Spleen (tissue), 7 donors: ENCODE data around the gene UVSSA.

Experiments used
- POLR2A ChIP-seq, 3 donors: fragments of 450-650 bp; IDR thresholded peaks; one replicate each; pipeline ENCODE4 v1.5.1; 2017; ENCODE audit warnings: antibody characterized with exemption in 3 of 3, mild to moderate bottlenecking in 1 of 3
- TF ChIP-seq, protein P1 (sequence below), 11 experiments: fragments of 200-600 bp in 7 of 11; fragments of 450-650 bp in 4 of 11; sonication (generic) in 4 of 11; IDR thresholded peaks in 8 of 11; conservative IDR thresholded peaks in 3 of 11; 1 replicate in 7 of 11; 2 replicates in 4 of 11; pipeline versions ENCODE4 v1.4.0 to v1.8.0; 2016 to 2021; ENCODE audit warnings: antibody characterized with exemption in 11 of 11, inconsistent platforms in 4 of 11, mild to moderate bottlenecking in 1 of 11
- donor health status: DM: no; HTN: no; CAD: no; lungs with moderate emphysema.
- donor health status: DM: no; HTN: no; CAD: no.
- donor health status: DM: no; HTN: no; CAD: no.

GRCh38 chr4:1348014-1348513, 1.1 kb downstream of the UVSSA start:
- TF ChIP-seq POLR2A (IDR thresholded peaks at IDR 0.05): no peak
- TF ChIP-seq, protein P1, sequence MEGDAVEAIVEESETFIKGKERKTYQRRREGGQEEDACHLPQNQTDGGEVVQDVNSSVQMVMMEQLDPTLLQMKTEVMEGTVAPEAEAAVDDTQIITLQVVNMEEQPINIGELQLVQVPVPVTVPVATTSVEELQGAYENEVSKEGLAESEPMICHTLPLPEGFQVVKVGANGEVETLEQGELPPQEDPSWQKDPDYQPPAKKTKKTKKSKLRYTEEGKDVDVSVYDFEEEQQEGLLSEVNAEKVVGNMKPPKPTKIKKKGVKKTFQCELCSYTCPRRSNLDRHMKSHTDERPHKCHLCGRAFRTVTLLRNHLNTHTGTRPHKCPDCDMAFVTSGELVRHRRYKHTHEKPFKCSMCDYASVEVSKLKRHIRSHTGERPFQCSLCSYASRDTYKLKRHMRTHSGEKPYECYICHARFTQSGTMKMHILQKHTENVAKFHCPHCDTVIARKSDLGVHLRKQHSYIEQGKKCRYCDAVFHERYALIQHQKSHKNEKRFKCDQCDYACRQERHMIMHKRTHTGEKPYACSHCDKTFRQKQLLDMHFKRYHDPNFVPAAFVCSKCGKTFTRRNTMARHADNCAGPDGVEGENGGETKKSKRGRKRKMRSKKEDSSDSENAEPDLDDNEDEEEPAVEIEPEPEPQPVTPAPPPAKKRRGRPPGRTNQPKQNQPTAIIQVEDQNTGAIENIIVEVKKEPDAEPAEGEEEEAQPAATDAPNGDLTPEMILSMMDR (IDR thresholded peaks at IDR 0.05 in 8 of 11, conservative IDR thresholded peaks at IDR 0.05 in 3 of 11): no peak
